ENCODE data around the gene PIN1.

DNA sequence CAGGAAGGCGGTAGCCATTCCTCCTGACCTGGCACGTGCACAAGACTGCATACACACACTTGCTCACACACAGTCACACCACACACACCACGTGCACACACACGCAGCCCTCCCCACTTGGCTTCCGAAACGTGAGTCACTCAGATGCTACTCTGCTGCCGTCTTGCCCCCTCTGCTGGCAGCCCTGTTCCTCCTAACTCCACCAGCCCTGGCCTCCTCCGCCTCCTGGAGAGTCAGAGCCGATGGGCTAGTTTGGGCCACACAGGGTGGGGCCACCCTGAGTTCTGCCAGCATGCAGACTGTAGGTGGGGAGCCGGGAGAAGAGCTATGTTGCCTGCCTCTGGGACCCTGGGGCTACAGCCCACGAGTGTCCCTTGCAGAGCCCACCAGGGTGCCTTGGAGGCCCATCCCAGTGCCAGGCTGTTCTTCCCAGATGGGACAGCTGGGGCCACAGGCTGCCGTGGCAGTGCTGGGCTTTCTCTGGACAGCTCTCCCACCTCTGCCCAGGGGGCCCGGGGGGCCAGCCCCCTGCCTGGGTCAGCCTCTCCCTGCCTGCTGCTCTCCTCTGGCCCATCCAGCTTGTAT lies 12.1 kb downstream of the PIN1 start:
- TF ChIP-seq RAD21 (conservative IDR thresholded peaks at IDR 0.05) (no peak), EZH2 (IDR thresholded peaks at IDR 0.05; ENCODE audit: borderline replicate concordance, insufficient read depth, low read length, poor library complexity, severe bottlenecking) (no peak), EP300 (conservative IDR thresholded peaks at IDR 0.05; ENCODE audit: poor library complexity, severe bottlenecking) (no peak), TAF1 (IDR thresholded peaks at IDR 0.05; ENCODE audit: low read depth) (no peak), MXI1 (conservative IDR thresholded peaks at IDR 0.05; ENCODE audit: poor library complexity, severe bottlenecking) (no peak), POLR2AphosphoS5 (IDR thresholded peaks at IDR 0.05) (no peak)
- TF ChIP-seq, protein P1, sequence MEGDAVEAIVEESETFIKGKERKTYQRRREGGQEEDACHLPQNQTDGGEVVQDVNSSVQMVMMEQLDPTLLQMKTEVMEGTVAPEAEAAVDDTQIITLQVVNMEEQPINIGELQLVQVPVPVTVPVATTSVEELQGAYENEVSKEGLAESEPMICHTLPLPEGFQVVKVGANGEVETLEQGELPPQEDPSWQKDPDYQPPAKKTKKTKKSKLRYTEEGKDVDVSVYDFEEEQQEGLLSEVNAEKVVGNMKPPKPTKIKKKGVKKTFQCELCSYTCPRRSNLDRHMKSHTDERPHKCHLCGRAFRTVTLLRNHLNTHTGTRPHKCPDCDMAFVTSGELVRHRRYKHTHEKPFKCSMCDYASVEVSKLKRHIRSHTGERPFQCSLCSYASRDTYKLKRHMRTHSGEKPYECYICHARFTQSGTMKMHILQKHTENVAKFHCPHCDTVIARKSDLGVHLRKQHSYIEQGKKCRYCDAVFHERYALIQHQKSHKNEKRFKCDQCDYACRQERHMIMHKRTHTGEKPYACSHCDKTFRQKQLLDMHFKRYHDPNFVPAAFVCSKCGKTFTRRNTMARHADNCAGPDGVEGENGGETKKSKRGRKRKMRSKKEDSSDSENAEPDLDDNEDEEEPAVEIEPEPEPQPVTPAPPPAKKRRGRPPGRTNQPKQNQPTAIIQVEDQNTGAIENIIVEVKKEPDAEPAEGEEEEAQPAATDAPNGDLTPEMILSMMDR (IDR thresholded peaks at IDR 0.05; ENCODE audit: poor library complexity, severe bottlenecking) = no peak
- TF ChIP-seq, protein P2, sequence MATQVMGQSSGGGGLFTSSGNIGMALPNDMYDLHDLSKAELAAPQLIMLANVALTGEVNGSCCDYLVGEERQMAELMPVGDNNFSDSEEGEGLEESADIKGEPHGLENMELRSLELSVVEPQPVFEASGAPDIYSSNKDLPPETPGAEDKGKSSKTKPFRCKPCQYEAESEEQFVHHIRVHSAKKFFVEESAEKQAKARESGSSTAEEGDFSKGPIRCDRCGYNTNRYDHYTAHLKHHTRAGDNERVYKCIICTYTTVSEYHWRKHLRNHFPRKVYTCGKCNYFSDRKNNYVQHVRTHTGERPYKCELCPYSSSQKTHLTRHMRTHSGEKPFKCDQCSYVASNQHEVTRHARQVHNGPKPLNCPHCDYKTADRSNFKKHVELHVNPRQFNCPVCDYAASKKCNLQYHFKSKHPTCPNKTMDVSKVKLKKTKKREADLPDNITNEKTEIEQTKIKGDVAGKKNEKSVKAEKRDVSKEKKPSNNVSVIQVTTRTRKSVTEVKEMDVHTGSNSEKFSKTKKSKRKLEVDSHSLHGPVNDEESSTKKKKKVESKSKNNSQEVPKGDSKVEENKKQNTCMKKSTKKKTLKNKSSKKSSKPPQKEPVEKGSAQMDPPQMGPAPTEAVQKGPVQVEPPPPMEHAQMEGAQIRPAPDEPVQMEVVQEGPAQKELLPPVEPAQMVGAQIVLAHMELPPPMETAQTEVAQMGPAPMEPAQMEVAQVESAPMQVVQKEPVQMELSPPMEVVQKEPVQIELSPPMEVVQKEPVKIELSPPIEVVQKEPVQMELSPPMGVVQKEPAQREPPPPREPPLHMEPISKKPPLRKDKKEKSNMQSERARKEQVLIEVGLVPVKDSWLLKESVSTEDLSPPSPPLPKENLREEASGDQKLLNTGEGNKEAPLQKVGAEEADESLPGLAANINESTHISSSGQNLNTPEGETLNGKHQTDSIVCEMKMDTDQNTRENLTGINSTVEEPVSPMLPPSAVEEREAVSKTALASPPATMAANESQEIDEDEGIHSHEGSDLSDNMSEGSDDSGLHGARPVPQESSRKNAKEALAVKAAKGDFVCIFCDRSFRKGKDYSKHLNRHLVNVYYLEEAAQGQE (IDR thresholded peaks at IDR 0.05; ENCODE audit: borderline replicate concordance) = no peak
